ENCODE measurements around the gene TYK2. TPM values are rescaled to one million over a fixed set of nuclear protein-coding genes. Genes with fewer than 3 reads are reported as not detected.
A peak's percentile ranks its signal among the peaks of the same experiment; 100 is the strongest.

TYK2 gene
- total and polyA plus RNA-seq, 2 of the 13 experiments (the other 11 are each of a cell fraction or from before 2014, with no cell fraction given), result 38.8 to 60.1 TPM

- TF ChIP-seq, protein P1, sequence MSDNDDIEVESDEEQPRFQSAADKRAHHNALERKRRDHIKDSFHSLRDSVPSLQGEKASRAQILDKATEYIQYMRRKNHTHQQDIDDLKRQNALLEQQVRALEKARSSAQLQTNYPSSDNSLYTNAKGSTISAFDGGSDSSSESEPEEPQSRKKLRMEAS (IDR thresholded peaks at IDR 0.05), result peak; percentile 64
- TF ChIP-seq SRSF1 (optimal IDR thresholded peaks at IDR 0.05; ENCODE audit: low read depth, low read length) (peak; percentile 57), HNRNPUL1 (IDR thresholded peaks at IDR 0.05; ENCODE audit: low read depth, low read length) (no peak), ZNF598 (CRISPR knock-in tag; IDR thresholded peaks at IDR 0.05; ENCODE audit: borderline replicate concordance) (no peak), ZNF580 (CRISPR knock-in tag; IDR thresholded peaks at IDR 0.05; ENCODE audit: borderline replicate concordance, low read depth) (no peak), ZNF652 (CRISPR knock-in tag; IDR thresholded peaks at IDR 0.05; ENCODE audit: borderline replicate concordance, low read depth) (no peak; the same call in 1 of the 2 replicates), E2F2 (CRISPR knock-in tag; IDR thresholded peaks at IDR 0.05; ENCODE audit: borderline replicate concordance) (0 out of 2 replicates have a peak, but pooled peaks have one; percentile 35), NFE2L1 (CRISPR knock-in tag; IDR thresholded peaks at IDR 0.05; ENCODE audit: borderline replicate concordance) (no peak), ETV6 (CRISPR knock-in tag; conservative IDR thresholded peaks at IDR 0.05) (0 out of 2 replicates have a peak, but pooled peaks have one; percentile 33), ZSCAN12 (CRISPR knock-in tag; IDR thresholded peaks at IDR 0.05) (0 out of 2 replicates have a peak, but pooled peaks have one; percentile 20), POLR2A (IDR thresholded peaks at IDR 0.05; ENCODE audit: insufficient read depth in 1 of 2, low read depth in 2 of 2, low read length in 2 of 2) (peak; percentile 89 to 96), HES4 (CRISPR knock-in tag; IDR thresholded peaks at IDR 0.05; ENCODE audit: borderline replicate concordance) (peak; percentile 67; the same call in 1 of the 2 replicates), ZNF382 (CRISPR knock-in tag; IDR thresholded peaks at IDR 0.05; ENCODE audit: borderline replicate concordance) (no peak), ZNF543 (CRISPR knock-in tag; IDR thresholded peaks at IDR 0.05) (peak; percentile 41; the same call in 1 of the 2 replicates), FOXK1 (CRISPR knock-in tag; IDR thresholded peaks at IDR 0.05; ENCODE audit: borderline replicate concordance, low read depth) (peak; percentile 73; the same call in 1 of the 2 replicates), SYNCRIP (IDR thresholded peaks at IDR 0.05; ENCODE audit: insufficient read depth, low read depth, low read length) (no peak), STAT5B (CRISPR knock-in tag; IDR thresholded peaks at IDR 0.05) (no peak), NKX3-1 (CRISPR knock-in tag; IDR thresholded peaks at IDR 0.05) (0 out of 2 replicates have a peak, but pooled peaks have one; percentile 42), HOXA3 (CRISPR knock-in tag; IDR thresholded peaks at IDR 0.05) (peak; percentile 82; the same call in 1 of the 2 replicates), RARG (CRISPR knock-in tag; IDR thresholded peaks at IDR 0.05; ENCODE audit: low read depth) (peak; percentile 29; the same call in 1 of the 2 replicates), TBX2 (CRISPR knock-in tag; IDR thresholded peaks at IDR 0.05; ENCODE audit: borderline replicate concordance) (peak; percentile 39; the same call in 1 of the 2 replicates), MED1 (CRISPR knock-in tag; IDR thresholded peaks at IDR 0.05) (peak; percentile 57), HNF4G (IDR thresholded peaks at IDR 0.05; ENCODE audit: borderline replicate concordance, low read depth, low read length) (no peak), HNF4G (CRISPR knock-in tag; IDR thresholded peaks at IDR 0.05; ENCODE audit: borderline replicate concordance, low read depth) (no peak), CCAR2 (optimal IDR thresholded peaks at IDR 0.05; ENCODE audit: low read depth, low read length) (no peak)
- TF ChIP-seq, protein P2, sequence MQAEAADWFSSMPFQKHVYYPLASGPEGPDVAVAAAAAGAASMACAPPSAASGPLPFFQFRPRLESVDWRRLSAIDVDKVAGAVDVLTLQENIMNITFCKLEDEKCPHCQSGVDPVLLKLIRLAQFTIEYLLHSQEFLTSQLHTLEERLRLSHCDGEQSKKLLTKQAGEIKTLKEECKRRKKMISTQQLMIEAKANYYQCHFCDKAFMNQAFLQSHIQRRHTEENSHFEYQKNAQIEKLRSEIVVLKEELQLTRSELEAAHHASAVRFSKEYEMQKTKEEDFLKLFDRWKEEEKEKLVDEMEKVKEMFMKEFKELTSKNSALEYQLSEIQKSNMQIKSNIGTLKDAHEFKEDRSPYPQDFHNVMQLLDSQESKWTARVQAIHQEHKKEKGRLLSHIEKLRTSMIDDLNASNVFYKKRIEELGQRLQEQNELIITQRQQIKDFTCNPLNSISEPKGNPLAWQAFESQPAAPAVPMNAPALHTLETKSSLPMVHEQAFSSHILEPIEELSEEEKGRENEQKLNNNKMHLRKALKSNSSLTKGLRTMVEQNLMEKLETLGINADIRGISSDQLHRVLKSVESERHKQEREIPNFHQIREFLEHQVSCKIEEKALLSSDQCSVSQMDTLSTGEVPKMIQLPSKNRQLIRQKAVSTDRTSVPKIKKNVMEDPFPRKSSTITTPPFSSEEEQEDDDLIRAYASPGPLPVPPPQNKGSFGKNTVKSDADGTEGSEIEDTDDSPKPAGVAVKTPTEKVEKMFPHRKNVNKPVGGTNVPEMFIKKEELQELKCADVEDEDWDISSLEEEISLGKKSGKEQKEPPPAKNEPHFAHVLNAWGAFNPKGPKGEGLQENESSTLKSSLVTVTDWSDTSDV (CRISPR knock-in tag; IDR thresholded peaks at IDR 0.05), result no peak
These were observed 23.0 kb upstream of the TYK2 start, which contains the start of gene CDC37 (continued) for GRCh38 chr19:10403137-10404021.
